ENCODE data around the gene CASP5. TPM values are rescaled to one million over a fixed set of nuclear protein-coding genes. Genes with fewer than 3 reads are reported as not detected.

Gene CASP5
- polyA plus RNA-seq, 1 donor (not counting 4 experiments of a cell fraction or from before 2014, with no cell fraction given) = not detected

DNA sequence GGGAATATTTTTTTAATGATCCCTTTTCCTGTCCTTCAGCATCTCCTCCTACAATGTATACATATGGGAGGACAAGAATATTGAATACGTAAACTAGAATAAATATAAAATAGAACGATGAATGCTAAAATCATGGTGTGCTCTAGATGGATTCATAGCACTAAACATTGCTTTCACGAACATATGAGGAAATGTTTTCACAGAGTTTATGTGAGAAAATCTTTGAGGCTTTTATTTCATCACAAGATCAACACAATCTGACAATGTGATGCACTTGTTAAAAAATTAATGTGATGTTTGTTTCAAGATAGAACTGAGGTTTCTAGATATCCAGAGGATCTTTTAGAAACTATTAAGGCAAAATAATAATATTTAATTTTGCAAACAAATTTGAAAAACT is 19.2 kb upstream of the CASP5 start:
- no peaks in the 10 kb centered on the region for H3K9me3 ChIP-seq (ENCODE audit: control insufficient read depth, low read depth, low read length)

GRCh38 chr11:105040703-105041102 is 17.7 kb upstream of the CASP5 start:
- Histone ChIP-seq H3K4me3 (ENCODE audit: control insufficient read depth in 2 of 3, extremely low read depth in 1 of 3, insufficient read depth in 2 of 3, low read depth in 1 of 3, low read length in 3 of 3) (no peak overlapping the region), H3K4me1 (ENCODE audit: control insufficient read depth, extremely low read depth, insufficient read depth, low read length) (peaks cover 17% of the 10 kb centered on the region), H3K9ac (ENCODE audit: control insufficient read depth, extremely low read depth, insufficient read depth, low read length) (no peak overlapping the region), H2AFZ (ENCODE audit: control insufficient read depth, low read length) (no peak overlapping the region), H3K9me1 (ENCODE audit: control insufficient read depth, extremely low read depth, insufficient read depth, low read length) (no peaks in the 10 kb centered on the region), H3K27me3 (ENCODE audit: control insufficient read depth, extremely low read depth, insufficient read depth, low read length) (no peaks in the 10 kb centered on the region), H3K9me3 (ENCODE audit: control insufficient read depth, low read depth, low read length) (no peaks in the 10 kb centered on the region), H3K4me2 (ENCODE audit: control insufficient read depth, extremely low read depth, insufficient read depth, low read depth, low read length) (no peak overlapping the region), H3K36me3 (ENCODE audit: control insufficient read depth in 2 of 2, extremely low read depth in 1 of 2, insufficient read depth in 2 of 2, low read length in 2 of 2) (no peaks in the 10 kb centered on the region), H3K79me2 (ENCODE audit: control insufficient read depth, insufficient read depth, low read length) (no peaks in the 10 kb centered on the region), H3K27ac (ENCODE audit: control insufficient read depth, insufficient read depth, low read length) (no peak overlapping the region), H4K20me1 (ENCODE audit: control insufficient read depth, extremely low read depth, insufficient read depth, low read length) (no peaks in the 10 kb centered on the region)
- dilution Hi-C loops (cut with MboI; ENCODE audit: extremely low pct_ligation_motif_present, low sequenced_read_pairs) = no loop called here
- FAIRE-seq = no peak
- TF ChIP-seq CTCF (optimal IDR thresholded peaks at IDR 0.05 in 1 of 3, IDR thresholded peaks at IDR 0.05 in 1 of 3, conservative IDR thresholded peaks at IDR 0.05 in 1 of 3; ENCODE audit: extremely low read depth in 1 of 3, insufficient read depth in 2 of 3, low read length in 3 of 3) = no peak
- no peak for TF ChIP-seq EZH2 (IDR thresholded peaks at IDR 0.05; ENCODE audit: low read length)
- no peak for DNase-seq (ENCODE audit: low read depth, low spot score)

More for the DNA sequence above, 19.2 kb upstream of the CASP5 start:
- Histone ChIP-seq H3K4me3 (ENCODE audit: control insufficient read depth in 2 of 3, extremely low read depth in 1 of 3, insufficient read depth in 2 of 3, low read depth in 1 of 3, low read length in 3 of 3) (no peak overlapping the region), H3K27me3 (ENCODE audit: control insufficient read depth, extremely low read depth, insufficient read depth, low read length) (no peaks in the 10 kb centered on the region), H3K36me3 (ENCODE audit: control insufficient read depth in 2 of 2, extremely low read depth in 1 of 2, insufficient read depth in 2 of 2, low read length in 2 of 2) (no peaks in the 10 kb centered on the region), H4K20me1 (ENCODE audit: control insufficient read depth, extremely low read depth, insufficient read depth, low read length) (no peaks in the 10 kb centered on the region), H3K79me2 (ENCODE audit: control insufficient read depth, insufficient read depth, low read length) (no peaks in the 10 kb centered on the region), H3K4me1 (ENCODE audit: control insufficient read depth, extremely low read depth, insufficient read depth, low read length) (peaks cover 24% of the 10 kb centered on the region), H3K9ac (ENCODE audit: control insufficient read depth, extremely low read depth, insufficient read depth, low read length) (no peak overlapping the region), H2AFZ (ENCODE audit: control insufficient read depth, low read length) (no peak overlapping the region), H3K4me2 (ENCODE audit: control insufficient read depth, extremely low read depth, insufficient read depth, low read depth, low read length) (no peak overlapping the region), H3K9me1 (ENCODE audit: control insufficient read depth, extremely low read depth, insufficient read depth, low read length) (no peaks in the 10 kb centered on the region), H3K27ac (ENCODE audit: control insufficient read depth, insufficient read depth, low read length) (no peak overlapping the region)
- DNase-seq (ENCODE audit: low read depth, low spot score) = no peak
- FAIRE-seq = no peak
- dilution Hi-C loops (cut with MboI; ENCODE audit: extremely low pct_ligation_motif_present, low sequenced_read_pairs) = no loop called here
- TF ChIP-seq CTCF (optimal IDR thresholded peaks at IDR 0.05 in 1 of 3, IDR thresholded peaks at IDR 0.05 in 1 of 3, conservative IDR thresholded peaks at IDR 0.05 in 1 of 3; ENCODE audit: extremely low read depth in 1 of 3, insufficient read depth in 2 of 3, low read length in 3 of 3) (no peak), EZH2 (IDR thresholded peaks at IDR 0.05; ENCODE audit: low read length) (no peak)

Measured in keratinocyte (primary cell).